HG03432 (cell line): Measurements from ENCODE around the gene ZSCAN21.
"Not testable (repeated sequence)": the region's sequence is repeated elsewhere in the genome, so short reads cannot be mapped to it uniquely, and the experiment has no call there.

Experiments
- ATAC-seq: cut with Tn5 transposase; IDR thresholded peaks from one replicate; pipeline ENCODE4 v1.9.1; 2021; ENCODE audit warnings: mild to moderate bottlenecking, moderate library complexity; ENCODE audit not compliant: unreplicated experiment

The ZSCAN21 gene

DNA sequence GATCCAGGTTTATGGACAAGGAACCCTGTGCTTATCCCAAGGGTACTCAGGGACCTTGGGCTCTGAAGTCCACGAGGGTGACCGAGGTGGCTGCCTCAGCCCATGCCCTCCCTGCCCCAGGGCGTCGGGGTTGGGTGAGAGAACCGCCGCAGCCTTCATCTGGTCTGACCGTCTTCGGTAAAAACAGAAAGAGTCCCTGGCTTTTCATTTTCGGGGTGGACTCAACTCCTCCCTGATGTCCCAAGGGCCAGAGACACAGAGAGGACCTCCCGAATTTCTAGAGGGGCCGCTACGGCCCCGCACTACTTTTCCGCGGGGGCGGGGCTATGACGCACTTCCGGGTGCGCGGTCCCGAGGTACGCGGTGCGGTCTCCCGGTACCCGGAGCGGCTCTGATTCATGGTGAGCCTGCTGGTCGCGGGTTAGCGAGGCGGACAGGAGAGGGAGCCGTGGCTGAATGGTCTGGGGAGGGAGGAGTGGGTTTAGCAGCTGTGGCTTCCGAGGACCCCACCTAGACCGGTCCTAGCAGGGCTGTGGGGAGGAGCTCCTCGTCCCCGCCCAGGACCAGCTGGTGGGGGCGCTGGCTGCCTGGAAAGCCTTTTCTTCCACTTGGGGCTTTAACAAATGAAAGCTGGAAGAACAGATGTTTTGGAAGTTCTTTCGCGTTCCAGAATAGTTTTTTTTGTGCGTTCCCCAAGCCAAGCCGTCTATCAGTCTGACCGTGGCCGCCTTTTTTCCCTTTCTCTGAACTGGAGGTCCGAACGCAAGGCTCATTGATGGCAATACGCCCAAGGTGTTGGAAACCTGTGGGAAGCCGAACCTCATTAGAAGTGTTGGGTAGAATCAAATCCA is at the start of gene ZSCAN21:
Gene ZSCAN21, plus strand, starts transcription at position 334 of the 851 bp plus-strand sequence. CDS start 7,233 bp downstream, outside the sequence.
- ATAC-seq: peak; percentile 90

DNA sequence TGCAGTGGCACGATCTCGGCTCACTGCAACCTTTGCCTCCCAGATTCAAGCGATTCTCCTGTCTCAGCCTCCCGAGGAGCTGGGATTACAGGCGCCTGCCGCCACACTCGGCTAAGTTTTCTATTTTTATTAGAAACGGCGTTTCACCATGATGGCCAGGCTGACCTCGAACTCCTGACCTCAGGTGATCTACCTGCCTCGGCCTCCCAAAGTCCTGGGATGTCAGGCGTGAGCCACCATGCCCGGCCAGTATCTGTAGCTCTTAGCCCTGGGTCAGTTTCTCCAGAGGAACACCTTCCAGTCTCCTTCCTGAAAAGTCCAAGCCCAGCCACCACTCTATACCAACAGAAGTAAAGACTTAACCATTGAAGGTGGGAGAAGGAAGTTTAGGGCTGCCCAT is 49.3 kb upstream of the ZSCAN21 start:
- ATAC-seq: no peak

DNA sequence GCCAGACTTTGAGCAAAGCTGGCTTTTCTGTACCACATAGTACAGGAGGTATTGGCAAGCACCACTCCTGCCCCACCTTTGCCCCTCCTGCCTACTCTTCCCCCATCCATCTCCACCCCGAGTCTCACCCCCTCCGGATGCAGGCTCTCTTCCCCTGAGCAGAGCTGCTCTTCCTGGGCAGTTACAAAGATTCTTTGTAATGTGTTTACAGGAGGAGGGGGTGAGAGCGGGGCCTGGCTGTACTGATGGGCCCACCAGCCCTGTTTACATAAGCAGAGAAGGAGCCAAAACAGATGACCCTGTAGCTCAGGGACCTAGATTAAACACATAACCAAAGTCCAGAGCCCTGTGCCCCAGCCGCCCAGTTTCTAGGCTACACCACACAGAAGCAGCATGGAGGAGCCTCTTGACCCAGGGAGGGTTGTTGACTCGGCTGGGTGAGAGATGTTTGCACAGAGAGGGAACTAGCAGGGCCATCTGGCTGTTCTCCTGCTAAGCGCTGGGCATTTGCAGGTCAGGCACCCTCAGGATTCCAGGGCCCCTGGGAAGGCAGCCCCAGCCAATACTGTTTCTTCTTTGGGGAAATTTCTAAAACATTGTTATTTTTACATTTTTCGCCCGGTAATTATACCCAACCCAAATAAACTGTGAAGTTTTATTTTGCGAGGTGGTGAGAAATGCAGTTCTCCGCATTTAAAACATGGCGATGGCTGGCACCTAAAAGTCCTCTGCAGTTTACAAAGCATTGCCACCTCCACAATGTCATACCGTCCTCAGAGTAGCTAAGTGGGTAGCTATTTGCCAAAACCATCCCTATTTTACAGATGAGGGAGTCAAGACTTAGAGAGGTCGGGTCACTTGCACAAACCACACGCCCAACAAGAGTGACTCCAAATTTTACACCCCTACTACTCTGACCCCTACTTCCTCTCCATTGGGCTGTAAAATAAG is 45.6 kb upstream of the ZSCAN21 start:
- no peak for ATAC-seq

GRCh38 chr7:100007887-100008286 is 41.7 kb upstream of the ZSCAN21 start:
- no peak for ATAC-seq

DNA sequence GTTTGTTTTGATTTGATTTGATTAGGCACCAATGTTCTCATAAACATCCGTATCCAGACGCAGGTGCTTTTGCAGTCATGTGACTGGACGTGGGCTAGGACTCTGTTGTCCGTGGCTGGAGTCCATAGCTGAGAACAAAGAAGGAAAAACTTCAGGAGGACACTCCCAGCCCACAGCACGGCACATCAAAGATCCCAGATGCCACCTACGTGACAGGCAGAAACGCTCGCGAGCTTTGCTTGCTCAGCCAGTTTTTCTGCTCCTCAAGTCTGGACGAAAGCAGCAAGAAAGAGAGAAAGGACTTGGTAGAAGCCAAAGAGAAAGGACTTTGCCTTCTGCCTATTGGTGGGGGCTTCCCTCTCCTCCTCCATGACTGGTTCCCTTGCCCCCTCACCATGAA is 41.0 kb upstream of the ZSCAN21 start:
- no peak for ATAC-seq

- ATAC-seq: not testable (repeated sequence)
Measured at GRCh38 chr7:100009952-100010351, 39.6 kb upstream of the ZSCAN21 start.

GRCh38 chr7:100010901-100011300 is 38.7 kb upstream of the ZSCAN21 start:
- ATAC-seq: no peak

DNA sequence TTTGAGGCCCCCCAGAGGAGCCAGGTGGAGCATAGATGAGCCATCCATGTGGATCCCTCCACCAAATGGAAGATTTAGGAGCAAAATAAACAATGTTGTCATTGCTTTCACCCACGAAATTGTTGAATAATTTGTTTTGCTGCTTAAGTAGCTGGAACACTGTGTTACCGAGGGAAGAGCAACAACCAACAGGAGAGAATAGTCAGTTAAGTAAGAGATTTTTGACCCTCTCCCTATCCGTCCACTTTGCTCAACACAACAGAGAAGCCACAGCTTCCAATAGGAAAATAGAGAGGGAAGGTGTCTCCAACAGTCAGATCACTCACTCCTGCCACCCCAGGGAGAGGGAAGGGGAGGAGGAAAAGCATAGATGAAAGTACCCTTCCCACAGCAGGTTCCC is 38.1 kb upstream of the ZSCAN21 start:
- no peak for ATAC-seq

GRCh38 chr7:100012385-100013327 is 36.9 kb upstream of the ZSCAN21 start:
- ATAC-seq: not testable (repeated sequence)

DNA sequence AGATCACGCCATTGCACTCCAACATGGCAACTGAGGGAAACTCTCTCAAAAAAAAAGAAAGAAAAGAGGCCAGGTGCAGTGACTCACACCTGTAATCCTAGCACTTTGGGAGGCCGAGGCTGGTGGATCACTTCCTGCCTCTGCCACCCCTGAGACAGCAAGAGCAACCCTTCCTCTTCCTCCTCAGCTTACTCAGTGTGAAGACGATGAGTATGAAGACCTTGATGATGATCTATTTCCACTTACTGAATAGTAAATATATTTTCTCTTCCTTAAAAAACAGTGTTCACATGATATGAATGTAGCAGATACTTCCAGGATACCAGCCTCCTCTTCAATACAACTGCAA is 36.3 kb upstream of the ZSCAN21 start:
- ATAC-seq: no peak

- ATAC-seq: peak; percentile 92
Measured at GRCh38 chr7:100015232-100016214, 34.1 kb upstream of the ZSCAN21 start, which contains the start of gene ZKSCAN1. Gene ZKSCAN1, plus strand, starts transcription at chr7:100015596. Its CDS starts 7,911 bp downstream, at chr7:100023507.

GRCh38 chr7:100016215-100016901 is 33.2 kb upstream of the ZSCAN21 start:
- no peak for ATAC-seq

- no peak for ATAC-seq
Measured at GRCh38 chr7:100017300-100017699, 32.3 kb upstream of the ZSCAN21 start.

GRCh38 chr7:100017875-100018274 is 31.7 kb upstream of the ZSCAN21 start:
- no peak for ATAC-seq

GRCh38 chr7:100019908-100020307 is 29.7 kb upstream of the ZSCAN21 start:
- ATAC-seq: no peak

- no peak for ATAC-seq
Measured at GRCh38 chr7:100021297-100021696, 28.3 kb upstream of the ZSCAN21 start.

DNA sequence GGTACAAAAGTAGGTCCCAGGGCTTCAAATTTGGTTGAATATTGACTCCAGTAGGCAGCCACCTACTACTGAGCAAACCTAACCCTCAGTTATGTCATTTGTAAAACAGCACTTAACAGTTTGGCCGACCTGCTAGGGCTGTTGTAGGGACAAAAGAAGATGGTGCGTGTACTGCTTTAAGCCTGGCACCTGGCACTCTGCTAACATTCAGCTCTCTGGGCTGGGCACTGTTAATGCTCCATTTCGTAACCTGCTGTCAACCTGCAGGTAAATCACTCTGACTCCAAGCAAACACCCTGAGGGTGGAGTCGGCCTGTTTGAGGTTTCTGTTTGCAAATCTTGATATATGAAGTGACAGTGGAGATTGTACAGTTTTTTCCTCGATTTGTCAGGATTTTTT is 27.0 kb upstream of the ZSCAN21 start:
- no peak for ATAC-seq

DNA sequence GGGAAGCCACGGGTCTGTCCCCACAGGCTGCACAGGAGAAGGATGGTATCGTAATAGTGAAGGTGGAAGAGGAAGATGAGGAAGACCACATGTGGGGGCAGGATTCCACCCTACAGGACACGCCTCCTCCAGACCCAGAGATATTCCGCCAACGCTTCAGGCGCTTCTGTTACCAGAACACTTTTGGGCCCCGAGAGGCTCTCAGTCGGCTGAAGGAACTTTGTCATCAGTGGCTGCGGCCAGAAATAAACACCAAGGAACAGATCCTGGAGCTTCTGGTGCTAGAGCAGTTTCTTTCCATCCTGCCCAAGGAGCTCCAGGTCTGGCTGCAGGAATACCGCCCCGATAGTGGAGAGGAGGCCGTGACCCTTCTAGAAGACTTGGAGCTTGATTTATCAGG is 26.0 kb upstream of the ZSCAN21 start:
- ATAC-seq: no peak
